Adrenal gland (tissue), 12 donors: Measurements from ENCODE around the gene ARPIN. TPM values are rescaled to one million over a fixed set of nuclear protein-coding genes. Genes with fewer than 3 reads are reported as not detected.

Experiments
- DNase-seq, 7 donors: peaks; one replicate each; pipeline ENCODE4 v3.0.0-alpha.2; 2019 to 2020
- H3K27ac ChIP-seq, 5 donors: fragments of 200-600 bp; sonication (generic) in 4 of 5; 1 replicate in 3 of 5; 2 replicates in 2 of 5; pipeline versions ENCODE4 v1.5.1 to v1.8.0; 2016 to 2020; ENCODE audit warnings: mild to moderate bottlenecking in 1 of 5
- H3K27me3 ChIP-seq: fragments of 200-600 bp; 2 replicates; pipeline ENCODE4 v1.8.0; 2021
- H3K36me3 ChIP-seq, 2 donors: fragments of 200-600 bp; replicated peaks in 1 of 2; 1 replicate in 1 of 2; 2 replicates in 1 of 2; pipeline versions ENCODE4 v1.5.1 to v1.8.0; 2018 to 2022
- H3K4me1 ChIP-seq, 2 donors: fragments of 200-600 bp; replicated peaks in 1 of 2; 1 replicate in 1 of 2; 2 replicates in 1 of 2; pipeline versions ENCODE4 v1.5.1 to v1.8.0; 2018 to 2021
- H3K4me3 ChIP-seq, 4 donors: fragments of 200-600 bp; sonication (generic) in 3 of 4; one replicate each; pipeline ENCODE4 v1.5.1; 2016 to 2018
- H3K9me3 ChIP-seq, 3 donors: fragments of 200-600 bp; sonication (generic) in 1 of 3; replicated peaks in 1 of 3; 1 replicate in 2 of 3; 2 replicates in 1 of 3; pipeline versions ENCODE4 v1.5.1 to v1.8.0; 2016 to 2021
- CTCF ChIP-seq, 6 experiments: fragments of 450-650 bp in 4 of 6; fragments of 200-600 bp in 2 of 6; sonication (generic) in 1 of 6; IDR thresholded peaks; 1 replicate in 5 of 6; 2 replicates in 1 of 6; pipeline versions ENCODE4 v1.5.1 to v1.8.0; 2016 to 2021; ENCODE audit warnings: antibody characterized with exemption in 6 of 6, mild to moderate bottlenecking in 2 of 6, moderate library complexity in 1 of 6
- POLR2A ChIP-seq, 2 donors: fragments of 450-650 bp; IDR thresholded peaks; one replicate each; pipeline ENCODE4 v1.6.1; 2017; ENCODE audit warnings: antibody characterized with exemption in 2 of 2, mild to moderate bottlenecking in 2 of 2, moderate library complexity in 1 of 2
- WGBS, 4 donors: extraction: QIAGEN DNeasy Blood & Tissue Kit in 2 of 4; methylation state at CpG; one replicate each; pipeline versions ENCODE4 v1.1.5 to v1.1.7; 2013 to 2017; 5-methylcytosine and 5-hydroxymethylcytosine counted together
- intact Hi-C, 2 donors: fragments of 100-400 bp; cut with DNase I; formaldehyde crosslinking; loops; one replicate each; pipeline versions ENCODE4 v1.14.1 to v1.15.0; 2022 to 2023
- polyA plus RNA-seq, 3 donors: library from polyadenylated mRNA; stranded (reverse); fragments of 200-250 nt in 2 of 3; fragments of 350-450 nt in 1 of 3; fragmentation: Illumina TruSeq in 1 of 3; extraction: RNeasy Lipid Tissue Mini Kit (QIAGEN cat#74804) in 1 of 3; gene quantifications; one replicate each; pipeline ENCODE4 v1.2.3, GENCODE V29; 2013 to 2014
- total RNA-seq, 9 donors: library from RNA; depleted of rRNA in 4 of 9; stranded (reverse); fragments of >200 nt in 4 of 9; fragments of 120-200 nt in 1 of 9; fragmentation: NEBNext Ultra II Directional in 1 of 9; extraction: Animal tissue kit (Norgen Biotek cat#: 25700) in 1 of 9; gene quantifications; one replicate each; pipeline versions ENCODE4 v1.1.0 to v1.2.4, GENCODE V29; 2013 to 2023
- donor health status: healthy with polysubstance abuse.
- donor health status: Bipolar disorder and iron deficiency.
- donor health status: DM: yes; HTN: yes; CAD: no.
- donor health status: DM: no; HTN: no; CAD: no.
- donor health status: DM: no; HTN: no; CAD: no.
- donor health status: DM: yes; HTN: yes; CAD: no.

The ARPIN gene
- total and polyA plus RNA-seq, 12 donors: 5.6 to 18.2 (median 9.1) TPM

GRCh38 chr15:89937365-89938350, 24.9 kb upstream of the ARPIN start:
- DNase-seq: no peak
- Histone ChIP-seq H3K4me3 (no peak overlapping the region), H3K27ac (no peak overlapping the region), H3K27me3 (no peaks in the 10 kb centered on the region), H3K9me3 (no peaks in the 10 kb centered on the region), H3K4me1 (no peaks in the 10 kb centered on the region), H3K36me3 (no peaks in the 10 kb centered on the region)
- intact Hi-C loops: no loop called here
- 58 to 83% (median 74%) methylated on average over 6 to 10 of the region's 10 CpGs for WGBS, 4 donors
- TF ChIP-seq POLR2A (IDR thresholded peaks at IDR 0.05) (no peak), CTCF (IDR thresholded peaks at IDR 0.05) (no peak)

GRCh38 chr15:89936786-89937265, 24.1 kb upstream of the ARPIN start:
- Histone ChIP-seq H3K36me3 (no peaks in the 10 kb centered on the region), H3K9me3 (no peaks in the 10 kb centered on the region), H3K4me3 (no peak overlapping the region), H3K27me3 (no peaks in the 10 kb centered on the region), H3K4me1 (no peaks in the 10 kb centered on the region), H3K27ac (no peak overlapping the region)
- intact Hi-C loops: no loop called here
- TF ChIP-seq POLR2A (IDR thresholded peaks at IDR 0.05): no peak
- no peak for TF ChIP-seq CTCF (IDR thresholded peaks at IDR 0.05)
- WGBS, 4 donors: 91 to 95% (median 93%) methylated on average over 14 of the region's 14 CpGs
- no peak for DNase-seq

GRCh38 chr15:89936051-89936785, 23.5 kb upstream of the ARPIN start:
- WGBS, 4 donors: 75 to 85% (median 80%) methylated on average over 8 of the region's 8 CpGs
- intact Hi-C loops: no loop called here
- DNase-seq: no peak

More at GRCh38 chr15:89936051-89936785, 23.5 kb upstream of the ARPIN start:
- H3K27me3 ChIP-seq: no peaks in the 10 kb centered on the region
- H3K27ac ChIP-seq: no peak overlapping the region
- no peak for TF ChIP-seq POLR2A (IDR thresholded peaks at IDR 0.05)
- TF ChIP-seq CTCF (IDR thresholded peaks at IDR 0.05): no peak
- no peaks in the 10 kb centered on the region for H3K36me3 ChIP-seq
- no peaks in the 10 kb centered on the region for H3K4me1 ChIP-seq
- no peak overlapping the region for H3K4me3 ChIP-seq
- H3K9me3 ChIP-seq: no peaks in the 10 kb centered on the region
